Measurements from ENCODE around the gene PRB2.

- TF ChIP-seq, protein P1, sequence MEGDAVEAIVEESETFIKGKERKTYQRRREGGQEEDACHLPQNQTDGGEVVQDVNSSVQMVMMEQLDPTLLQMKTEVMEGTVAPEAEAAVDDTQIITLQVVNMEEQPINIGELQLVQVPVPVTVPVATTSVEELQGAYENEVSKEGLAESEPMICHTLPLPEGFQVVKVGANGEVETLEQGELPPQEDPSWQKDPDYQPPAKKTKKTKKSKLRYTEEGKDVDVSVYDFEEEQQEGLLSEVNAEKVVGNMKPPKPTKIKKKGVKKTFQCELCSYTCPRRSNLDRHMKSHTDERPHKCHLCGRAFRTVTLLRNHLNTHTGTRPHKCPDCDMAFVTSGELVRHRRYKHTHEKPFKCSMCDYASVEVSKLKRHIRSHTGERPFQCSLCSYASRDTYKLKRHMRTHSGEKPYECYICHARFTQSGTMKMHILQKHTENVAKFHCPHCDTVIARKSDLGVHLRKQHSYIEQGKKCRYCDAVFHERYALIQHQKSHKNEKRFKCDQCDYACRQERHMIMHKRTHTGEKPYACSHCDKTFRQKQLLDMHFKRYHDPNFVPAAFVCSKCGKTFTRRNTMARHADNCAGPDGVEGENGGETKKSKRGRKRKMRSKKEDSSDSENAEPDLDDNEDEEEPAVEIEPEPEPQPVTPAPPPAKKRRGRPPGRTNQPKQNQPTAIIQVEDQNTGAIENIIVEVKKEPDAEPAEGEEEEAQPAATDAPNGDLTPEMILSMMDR (IDR thresholded peaks at IDR 0.05): no peak
- TF ChIP-seq EZH2 (IDR thresholded peaks at IDR 0.05; ENCODE audit: borderline replicate concordance, insufficient read depth, low read depth, low read length, poor library complexity, severe bottlenecking): no peak
These were observed 42.6 kb upstream of the PRB2 start for GRCh38 chr12:11437966-11438365.
